Stimulated activated CD4-positive, alpha-beta T cell treated with anti-CD3 and anti-CD28 coated beads, Interleukin-1b, Interleukin-23, amount 100 ng/mL, for 4 hours (primary cell): ENCODE data around the gene ANO1.

ENCODE experiments used
- DNase-seq, 2 donors: peaks; one replicate each; pipeline ENCODE4 v3.0.0-alpha.2; 2020; ENCODE audit warnings: low read depth in 2 of 2

ANO1 gene

DNA sequence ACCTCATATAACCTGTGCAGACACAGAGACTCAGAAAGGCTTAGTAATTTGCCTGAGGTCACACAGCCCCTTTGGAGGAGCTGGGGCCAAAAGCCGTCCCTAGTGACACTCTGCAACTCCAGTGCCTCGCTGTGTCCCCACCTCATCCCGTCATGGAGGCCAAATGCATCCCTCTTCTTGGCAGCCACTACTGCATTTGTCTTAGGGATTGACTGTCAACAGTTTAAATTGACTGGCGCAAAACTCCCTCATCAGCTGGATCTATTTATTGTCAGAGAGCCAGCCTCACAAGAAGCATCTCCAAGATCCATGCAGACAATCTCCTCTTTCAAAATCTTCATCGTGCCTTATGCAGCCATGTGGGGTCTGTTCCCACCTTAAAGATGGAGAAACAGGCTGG lies 35.7 kb downstream of the ANO1 start:
- no peak for DNase-seq

DNA sequence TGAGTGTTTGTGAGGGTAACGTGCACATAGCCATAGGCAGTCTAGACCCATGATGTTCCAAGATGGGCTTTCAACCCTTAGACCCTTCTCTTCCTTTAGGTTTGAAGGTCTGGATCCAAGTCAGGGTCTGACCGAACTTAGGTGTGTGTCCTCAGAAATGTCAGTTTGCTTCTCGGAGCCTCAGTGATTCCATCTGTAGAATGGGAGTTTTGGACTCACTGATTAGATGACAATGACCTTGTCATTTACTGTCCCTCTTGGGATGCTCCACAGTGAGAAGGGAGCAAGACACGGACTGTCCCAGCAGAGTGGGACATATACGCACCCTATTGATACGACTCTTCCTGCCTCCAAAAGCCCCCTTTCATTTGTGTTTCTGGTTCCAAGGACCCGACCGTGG lies 37.7 kb downstream of the ANO1 start:
- no peak for DNase-seq

DNA sequence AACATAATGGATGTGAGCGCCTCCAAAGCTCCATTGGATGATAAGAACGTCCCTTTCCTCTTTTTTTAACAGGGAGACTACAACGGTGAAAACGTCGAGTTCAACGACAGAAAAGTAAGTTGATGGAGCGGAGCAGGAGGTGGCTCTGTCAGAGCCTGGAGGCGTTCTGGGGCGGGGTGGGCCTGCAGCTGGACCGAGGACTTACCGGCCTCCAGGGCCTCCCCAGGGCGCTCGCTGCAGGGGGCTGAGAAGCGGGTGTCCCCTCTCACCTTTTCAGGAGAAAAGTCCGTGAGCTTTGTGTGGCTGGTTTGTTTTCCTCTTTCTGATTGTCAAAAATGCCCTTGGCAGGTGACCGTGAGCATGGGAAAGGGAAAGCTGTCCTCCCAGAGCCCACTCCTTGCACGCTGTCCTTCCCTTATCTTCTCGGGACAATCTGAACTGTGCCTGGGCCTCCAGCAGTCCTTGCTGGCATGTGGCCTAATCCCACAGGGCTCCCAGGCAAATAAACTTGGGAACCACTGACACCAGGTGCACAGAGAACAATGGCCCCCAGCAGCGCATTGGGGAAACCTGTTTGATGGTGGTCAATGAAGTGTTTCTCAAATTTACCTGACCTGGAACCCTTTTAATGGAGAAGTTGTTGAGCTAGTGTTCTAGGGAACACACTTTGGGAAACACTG lies 38.4 kb downstream of the ANO1 start:
- no peak for DNase-seq

DNA sequence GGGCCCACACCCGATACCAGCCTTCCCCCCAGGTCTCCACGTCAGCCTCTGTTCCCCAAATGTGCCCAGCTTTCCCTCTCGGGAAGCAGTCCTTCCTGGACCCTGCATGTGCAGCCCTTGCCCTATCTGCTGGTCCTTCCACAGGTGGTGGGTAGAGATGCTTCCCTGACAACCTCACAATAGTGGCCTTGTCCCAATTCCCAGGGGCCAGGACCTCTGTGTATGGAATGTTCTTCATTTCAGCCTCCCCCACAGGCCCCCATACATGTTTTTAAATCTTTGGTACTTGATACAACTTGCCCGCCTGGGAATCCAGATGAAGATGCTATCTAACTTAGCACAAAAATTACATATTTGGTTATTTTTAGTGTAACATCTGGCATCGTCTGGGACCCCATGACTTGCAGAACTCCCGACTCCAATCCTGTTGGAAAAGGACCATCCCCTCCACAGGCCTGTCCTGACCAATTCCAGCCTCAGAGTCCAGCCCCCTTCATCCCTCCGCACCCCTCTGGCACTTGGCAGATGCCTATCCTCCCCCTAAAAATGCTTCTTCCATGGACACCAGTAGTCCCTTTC lies 39.5 kb downstream of the ANO1 start:
- no peak for DNase-seq

DNA sequence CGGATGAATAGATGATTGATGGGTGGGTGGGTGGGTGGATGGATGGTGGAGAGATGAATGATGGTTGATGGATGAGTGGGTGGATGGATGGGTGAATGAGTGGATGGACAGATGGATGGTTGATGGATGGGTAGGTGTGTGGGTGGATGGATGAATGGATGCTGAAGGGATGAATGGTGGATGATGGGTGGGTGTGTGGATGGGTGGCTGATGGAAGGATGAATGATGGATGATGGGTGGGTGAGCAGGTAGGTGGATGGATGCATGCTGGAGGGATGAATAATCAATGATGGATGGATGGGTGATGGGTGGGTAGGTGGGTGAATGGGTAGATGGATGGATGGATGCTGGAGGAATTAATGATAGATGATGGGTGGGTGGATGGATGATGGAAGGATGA lies 40.5 kb downstream of the ANO1 start:
- DNase-seq = no peak

DNA sequence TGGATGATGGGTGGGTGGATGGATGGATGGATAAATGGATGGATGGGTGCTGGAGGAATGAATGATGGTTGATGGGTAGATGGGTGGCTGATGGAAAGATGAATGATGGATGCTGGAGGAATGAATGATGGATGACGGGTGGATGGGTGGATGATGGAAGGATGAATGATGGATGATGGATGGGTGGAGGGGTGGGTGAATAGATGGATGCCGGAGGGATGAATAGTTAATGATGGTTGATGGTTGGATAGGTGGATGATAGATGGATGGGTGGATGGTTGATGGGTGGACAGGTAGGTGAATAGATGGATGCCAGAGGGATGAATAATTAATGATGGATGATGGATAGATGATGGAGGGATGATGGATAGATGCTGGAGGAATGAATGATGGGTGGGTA lies 41.4 kb downstream of the ANO1 start:
- DNase-seq = no peak

DNA sequence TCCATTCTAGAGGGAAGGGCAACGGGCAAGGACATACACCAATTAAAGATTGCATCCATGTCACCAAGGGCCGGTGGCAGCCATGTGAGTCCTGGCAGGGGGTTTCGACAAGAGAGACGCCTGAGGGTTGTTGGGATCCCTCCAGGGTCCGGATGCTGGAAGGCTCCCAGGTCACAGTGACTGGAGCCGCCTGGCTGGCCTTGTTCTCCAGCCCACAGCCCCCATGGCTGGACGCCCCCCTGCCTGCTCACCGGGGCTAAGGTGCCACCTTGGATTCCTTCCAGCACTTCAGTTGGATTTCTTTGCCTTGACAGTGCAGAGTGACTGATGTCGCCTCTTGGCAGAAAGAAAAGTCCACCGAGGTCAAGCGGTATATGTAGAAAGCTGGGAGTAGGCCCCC lies 42.6 kb downstream of the ANO1 start:
- DNase-seq = no peak

DNA sequence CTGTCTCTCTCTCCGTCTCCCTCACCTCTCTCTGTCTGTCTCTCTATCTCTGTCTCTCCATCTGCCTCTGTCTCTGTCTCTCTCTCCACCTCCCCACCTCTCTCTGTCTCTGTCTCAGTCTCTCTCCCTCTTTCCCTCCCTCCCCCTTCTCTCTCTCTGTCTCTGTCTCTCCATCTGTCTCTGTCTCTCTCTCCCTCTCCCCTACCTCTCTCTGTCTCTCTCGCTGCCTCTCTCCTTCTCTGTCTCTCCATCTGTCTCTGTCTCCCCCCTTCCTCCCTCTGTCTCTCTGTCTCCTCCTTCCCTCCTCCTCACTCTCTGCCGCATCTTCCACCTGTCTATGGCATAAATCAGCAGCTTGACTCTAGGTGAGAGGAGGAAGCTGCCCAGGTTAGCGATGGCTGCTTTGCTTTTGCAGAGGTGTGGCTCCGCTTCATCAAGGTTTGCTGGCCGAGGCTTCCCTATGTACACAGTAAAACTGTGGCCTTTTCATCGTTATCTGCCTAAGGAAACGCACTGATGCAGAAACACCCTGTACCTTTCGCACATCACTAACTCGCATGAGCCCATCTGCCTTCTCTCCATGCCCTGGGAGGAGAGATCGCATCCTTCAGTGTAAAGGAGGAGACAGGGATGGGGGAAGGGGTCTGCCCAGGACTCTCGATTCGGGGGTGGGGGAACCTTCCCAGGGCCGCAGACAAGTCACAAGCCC lies 44.5 kb downstream of the ANO1 start:
- DNase-seq = no peak

DNA sequence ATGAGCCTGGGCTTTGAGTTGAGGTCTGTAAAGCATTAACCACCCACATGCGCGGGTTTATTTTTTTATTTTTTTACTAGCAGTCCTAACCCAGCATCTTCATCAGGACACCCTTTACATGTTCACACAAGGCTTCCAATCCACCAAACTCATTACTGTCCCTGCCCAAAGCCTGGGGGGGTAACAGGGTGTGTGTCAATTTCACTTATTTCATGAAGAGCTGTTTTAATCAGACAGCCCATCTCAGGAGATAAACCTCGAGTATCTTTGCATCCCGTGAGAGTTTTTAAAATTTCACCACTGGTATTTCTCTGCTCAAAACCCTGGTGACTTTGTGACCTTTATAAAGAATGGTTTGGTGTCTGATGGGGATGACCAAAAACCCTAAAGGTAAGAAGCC lies 45.6 kb downstream of the ANO1 start:
- no peak for DNase-seq

DNA sequence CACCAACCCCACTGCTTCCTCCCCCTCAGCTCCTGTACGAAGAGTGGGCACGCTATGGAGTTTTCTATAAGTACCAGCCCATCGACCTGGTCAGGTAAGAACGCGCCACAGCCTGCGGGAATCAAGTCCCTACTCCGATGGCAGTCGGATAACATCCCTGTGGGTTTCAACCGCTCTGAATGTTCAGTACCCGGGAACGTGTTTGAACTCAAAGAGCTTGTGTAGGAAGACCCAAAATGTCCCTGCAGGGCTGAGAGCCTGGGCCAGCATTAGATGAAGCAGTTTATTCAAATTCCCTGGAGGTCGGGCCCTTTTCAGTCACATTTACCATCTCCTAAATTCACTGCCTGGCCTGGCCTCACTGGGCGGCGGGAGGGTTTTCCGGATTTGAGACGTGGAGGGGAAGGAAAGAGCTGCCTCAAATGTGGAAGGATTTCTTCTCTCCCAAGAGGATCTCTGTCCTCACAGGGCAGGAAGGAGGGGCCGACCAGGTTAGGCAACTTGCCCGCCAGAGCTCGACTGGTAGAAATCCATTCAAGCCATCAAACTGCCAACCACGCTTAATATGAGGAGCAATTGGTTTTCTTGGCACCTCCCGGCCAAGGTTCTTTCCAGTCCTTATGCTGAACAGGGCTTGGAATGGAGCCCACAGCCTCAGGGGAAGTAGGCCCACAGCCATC lies 46.3 kb downstream of the ANO1 start:
- no peak for DNase-seq

DNA sequence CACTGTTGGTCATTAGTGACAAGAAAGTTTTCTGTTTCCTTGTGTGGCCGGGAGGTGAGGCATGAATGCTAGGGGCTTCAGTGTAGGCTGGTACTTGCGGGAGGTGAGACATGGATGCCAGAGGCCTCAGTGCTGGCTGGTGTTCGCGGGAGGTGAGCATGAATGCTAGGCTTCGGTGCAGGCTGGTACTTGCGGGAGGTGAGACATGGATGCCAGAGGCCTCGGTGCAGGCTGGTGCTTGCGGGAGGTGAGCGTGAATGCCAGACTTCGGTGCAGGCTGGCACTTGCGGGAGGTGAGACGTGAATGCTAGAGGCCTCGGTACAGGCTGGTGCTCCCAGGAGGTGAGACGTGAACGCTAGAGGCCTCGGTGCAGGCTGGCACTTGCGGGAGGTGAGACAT lies 48.4 kb downstream of the ANO1 start:
- DNase-seq = no peak

DNA sequence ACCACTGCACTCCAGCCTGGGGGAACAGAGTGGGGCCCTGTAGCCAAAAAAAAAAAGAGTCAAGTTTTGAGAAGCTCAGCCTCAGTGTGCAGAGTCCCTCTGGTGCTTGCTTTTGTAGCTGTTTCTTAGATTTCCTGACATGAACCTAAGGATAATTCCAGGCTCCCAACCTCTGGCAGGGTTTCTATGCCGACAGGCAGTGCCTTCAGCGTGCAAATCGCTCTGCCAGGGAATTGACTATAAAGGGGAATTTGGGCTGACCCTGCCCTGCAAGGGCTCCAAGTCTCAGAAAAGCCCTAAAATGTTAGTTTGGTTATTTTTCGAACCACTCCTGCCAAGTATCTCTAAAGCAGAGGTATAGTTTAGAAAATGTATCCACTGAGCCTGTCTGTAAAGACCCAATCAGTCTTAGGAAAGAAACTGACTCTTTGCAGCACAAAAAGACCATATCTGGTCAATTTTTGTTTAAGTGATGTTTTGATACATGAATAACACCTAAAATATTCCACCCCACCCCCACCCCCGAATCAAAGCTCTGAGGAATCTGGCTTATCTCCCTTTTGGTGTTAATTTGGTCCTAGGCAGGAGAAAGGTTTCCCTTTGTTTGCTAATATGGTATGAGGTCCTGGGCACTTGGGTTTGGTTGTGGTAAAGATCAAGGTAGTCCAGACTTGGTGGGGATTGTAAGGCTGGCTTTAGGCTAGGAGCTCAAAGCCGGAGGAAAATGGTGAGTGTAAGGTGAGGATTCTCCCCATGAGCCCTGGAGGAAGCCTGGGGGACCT lies 49.7 kb downstream of the ANO1 start:
- DNase-seq = no peak

DNA sequence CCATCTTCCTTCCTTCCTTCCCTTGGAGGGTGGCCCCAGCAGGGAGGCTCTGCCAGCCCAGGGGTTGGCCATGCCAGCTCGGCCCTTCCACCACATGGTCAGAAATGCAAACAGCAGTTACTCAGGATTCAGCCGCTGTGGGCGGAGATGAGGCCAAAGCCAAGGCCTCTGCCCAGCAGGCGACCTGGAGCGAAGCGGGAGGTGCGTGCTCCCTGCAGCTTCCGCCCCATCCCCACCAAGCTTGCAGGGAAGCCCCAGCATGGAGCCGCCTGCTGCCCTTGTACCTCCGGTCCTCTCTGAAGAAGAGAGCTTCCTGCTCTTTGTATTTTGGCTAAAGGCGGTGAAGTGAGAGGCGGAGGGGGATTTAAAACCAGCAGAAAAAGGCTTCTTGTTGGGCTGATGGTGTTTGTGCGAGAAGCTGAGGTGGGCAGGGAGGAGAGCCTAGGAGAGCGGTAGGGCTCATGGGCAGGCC lies 50.4 kb downstream of the ANO1 start:
- DNase-seq = no peak

DNA sequence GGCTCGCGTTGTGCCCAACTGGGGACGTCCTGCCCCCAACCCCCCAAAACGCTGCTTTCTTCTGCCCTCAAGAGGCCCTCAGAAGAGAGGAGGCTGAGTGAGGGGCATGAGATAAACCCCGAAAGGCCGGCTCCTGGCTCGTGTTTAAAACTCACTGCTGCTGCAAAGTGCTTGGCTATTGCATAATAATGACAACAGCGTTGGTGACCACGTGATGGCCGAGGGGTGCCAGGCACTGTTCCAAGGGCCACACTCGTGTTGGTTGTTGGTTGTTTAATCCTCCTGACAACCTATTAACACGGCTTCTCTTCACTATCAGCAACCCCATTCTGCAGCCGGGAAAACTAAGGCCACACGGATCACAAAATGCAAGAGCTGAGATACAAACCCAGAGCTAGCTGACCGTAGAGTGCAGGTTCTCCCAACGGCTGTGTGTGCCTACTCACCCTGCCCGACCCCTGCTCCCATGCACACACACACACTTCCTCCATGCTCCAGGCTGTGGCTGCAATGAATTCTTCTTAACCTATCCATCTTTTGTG lies 51.0 kb downstream of the ANO1 start:
- DNase-seq = no peak

DNA sequence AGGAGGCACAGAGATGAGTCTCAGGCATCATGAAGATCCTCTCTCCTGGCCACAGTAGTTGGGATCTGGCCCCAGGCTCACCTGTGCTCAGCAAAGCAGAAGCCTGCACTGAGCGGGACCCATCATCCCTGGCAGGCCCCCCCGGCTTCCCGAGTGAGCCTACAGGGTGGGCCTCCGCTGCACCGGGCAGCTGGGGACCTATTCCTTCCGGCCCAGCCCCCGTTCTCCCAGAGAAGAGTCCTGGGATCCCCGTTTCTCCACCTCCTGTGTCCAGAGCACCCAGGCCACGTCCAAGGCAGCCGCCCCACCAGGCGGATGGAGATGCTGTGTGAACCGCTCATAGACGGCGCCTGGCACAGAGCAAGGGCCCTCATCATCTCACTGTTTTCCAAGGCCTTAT lies 52.5 kb downstream of the ANO1 start:
- DNase-seq = no peak

DNA sequence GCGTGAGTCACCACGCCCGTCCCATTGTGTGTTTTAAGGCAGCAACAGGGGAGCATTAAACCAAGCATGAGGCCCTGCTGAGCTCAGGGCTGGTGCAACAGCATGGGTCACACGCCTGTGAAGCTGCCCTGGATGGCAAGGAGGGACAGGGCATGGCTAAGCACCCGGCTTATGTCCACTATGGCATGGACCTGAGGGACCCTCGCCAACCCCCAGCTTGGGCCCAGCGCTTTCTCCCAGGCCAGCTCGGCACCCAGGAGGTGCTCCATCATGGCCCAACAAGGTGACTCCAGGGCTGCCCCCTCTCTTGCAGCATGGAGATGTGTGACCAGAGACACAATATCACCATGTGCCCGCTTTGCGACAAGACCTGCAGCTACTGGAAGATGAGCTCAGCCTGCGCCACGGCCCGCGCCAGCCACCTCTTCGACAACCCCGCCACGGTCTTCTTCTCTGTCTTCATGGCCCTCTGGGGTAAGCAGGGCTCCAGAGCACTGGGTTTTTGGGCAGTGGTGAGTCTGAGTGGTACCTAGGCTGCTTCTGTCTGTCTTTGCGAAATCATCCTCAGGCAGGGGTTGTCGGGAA lies 53.6 kb downstream of the ANO1 start:
- no peak for DNase-seq

DNA sequence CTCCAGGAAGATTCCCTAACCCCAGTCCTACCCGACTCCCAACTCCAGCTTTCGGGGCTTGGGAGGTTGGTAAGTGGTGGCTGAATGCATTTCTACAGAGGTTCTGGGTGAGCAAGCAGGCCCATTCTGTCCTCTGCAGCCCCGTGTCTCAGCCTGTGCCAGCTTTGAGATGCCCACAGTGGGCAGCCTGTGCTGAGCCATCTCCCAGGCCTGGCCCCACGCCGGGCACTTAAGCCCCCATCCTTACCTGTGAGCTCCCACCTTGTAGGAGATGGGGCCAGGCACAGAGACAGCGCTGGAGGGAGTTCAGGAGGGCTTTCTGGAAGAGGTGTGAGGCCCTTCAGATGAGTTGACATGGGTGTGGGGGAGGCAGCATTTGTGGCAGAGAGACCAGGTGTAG lies 54.5 kb downstream of the ANO1 start:
- no peak for DNase-seq

DNA sequence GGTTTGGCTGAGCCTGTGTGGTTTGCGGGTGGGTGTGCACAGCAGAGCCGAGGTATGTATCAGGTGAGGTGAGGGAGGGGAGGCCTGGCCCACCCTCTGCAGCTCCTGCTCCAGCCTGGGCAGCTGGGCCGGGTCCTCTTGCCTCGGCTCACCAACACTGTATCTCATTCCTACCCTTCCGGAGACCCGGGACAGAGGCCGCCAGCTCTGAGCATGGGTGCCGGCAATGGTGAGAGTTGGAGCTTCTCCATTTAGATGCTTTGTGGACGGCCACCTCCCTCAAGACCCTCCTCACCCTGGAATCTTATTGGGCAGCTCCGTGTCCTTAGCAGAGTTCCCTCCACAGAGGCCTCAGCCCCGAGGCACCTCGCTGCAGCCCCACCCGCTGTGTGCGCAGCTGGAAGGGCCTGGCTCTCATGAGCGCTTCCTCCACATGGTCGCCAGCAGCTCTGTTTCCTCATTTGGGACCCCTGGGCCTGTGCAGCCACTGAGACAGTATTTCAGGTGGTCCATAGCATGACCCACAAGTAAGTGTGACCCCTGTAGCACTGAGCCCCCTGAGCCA lies 55.7 kb downstream of the ANO1 start:
- no peak for DNase-seq

DNA sequence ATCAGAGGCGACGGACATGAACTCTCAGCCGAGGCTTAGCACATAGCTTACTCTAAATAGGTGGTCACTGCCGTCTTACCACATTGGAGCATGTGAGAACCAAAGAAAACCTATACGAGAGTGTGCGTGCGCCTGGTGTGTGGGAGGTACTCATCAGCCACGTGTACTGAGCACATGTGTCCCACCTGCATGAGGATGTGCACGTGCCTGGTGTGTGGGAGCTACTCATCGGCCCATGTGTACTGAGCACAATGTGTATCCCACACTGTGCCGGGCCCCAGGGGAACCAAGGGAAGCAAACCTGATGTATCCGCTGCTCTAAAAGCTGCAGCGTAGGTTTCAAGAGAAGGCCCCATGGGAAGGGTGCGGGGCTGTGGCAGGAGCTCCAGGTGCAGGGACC lies 56.4 kb downstream of the ANO1 start:
- no peak for DNase-seq

DNA sequence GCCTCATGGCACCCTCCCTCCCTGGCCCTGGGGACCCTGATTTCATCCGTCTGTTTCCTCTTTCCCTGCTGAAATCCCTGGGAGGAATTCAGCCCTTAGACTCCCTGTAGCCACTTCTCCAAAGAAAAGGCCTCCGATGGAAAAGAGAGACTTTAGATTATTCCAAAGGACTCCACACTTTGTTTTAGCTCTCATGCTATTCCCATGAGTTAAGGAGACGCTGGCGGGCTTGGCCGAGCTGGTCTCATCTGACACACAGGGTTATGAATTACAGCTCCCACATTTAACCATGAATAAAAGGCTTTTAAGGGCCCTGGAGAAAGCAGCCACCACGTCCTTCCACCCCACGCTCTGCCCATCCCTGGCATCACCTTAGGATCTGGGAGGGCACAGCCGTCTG lies 57.0 kb downstream of the ANO1 start:
- DNase-seq = no peak

DNA sequence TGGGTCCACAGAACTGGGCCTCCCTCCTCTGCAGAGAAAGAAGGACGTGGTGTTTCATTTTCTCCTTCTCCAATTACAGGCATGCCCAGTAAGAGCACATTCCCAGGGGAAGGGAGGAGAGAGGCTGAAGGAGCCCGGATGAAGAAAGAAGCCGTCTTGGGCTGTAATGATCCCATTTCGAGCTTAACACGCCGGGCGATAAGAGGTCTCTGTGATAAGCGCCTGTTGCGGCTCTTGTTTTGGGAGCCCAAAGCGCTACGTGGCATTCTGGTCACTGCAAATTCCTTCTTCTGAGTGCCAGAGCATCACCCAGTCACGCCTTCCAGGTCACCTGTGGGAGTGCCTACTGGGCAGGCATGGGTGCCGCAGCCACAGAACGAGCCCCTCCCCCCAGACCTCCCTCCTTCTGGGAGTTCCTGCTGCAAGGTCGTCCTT lies 57.5 kb downstream of the ANO1 start:
- DNase-seq = no peak
